H1 (cell line): ENCODE data around the gene PRR22.

Experiments used
- CREB1 ChIP-seq: IDR thresholded peaks from 2 replicates; pipeline ENCODE4 v1.6.1; 2012; ENCODE audit warnings: inconsistent platforms
- GTF2F1 ChIP-seq: IDR thresholded peaks from 2 replicates; pipeline ENCODE4 v1.6.1; 2012; ENCODE audit warnings: low read depth, low read length, improper control_type of control experiment, borderline replicate concordance
- KDM5A ChIP-seq: fragments of 200-600 bp; IDR thresholded peaks from 2 replicates; pipeline ENCODE4 v1.7.1; 2012; ENCODE audit warnings: mild to moderate bottlenecking, low read length, inconsistent platforms, mixed read lengths
- RXRA ChIP-seq: IDR thresholded peaks from 2 replicates; pipeline ENCODE4 v1.6.1; 2011; ENCODE audit warnings: low read depth, mild to moderate bottlenecking, low read length, moderate library complexity; ENCODE audit not compliant: insufficient read depth
- SUZ12 ChIP-seq: fragments of 200-600 bp; sonication (generic); IDR thresholded peaks from 2 replicates; pipeline ENCODE4 v1.6.1; 2012; ENCODE audit warnings: mild to moderate bottlenecking, inconsistent platforms, low read length, moderate library complexity, mixed read lengths
- TAF1 ChIP-seq: IDR thresholded peaks from 2 replicates; pipeline ENCODE4 v1.6.1; 2011; ENCODE audit warnings: mild to moderate bottlenecking, low read depth, low read length
- TBP ChIP-seq: IDR thresholded peaks from 2 replicates; pipeline ENCODE4 v1.6.1; 2011; ENCODE audit warnings: low read depth, low read length, improper control_type of control experiment
- TF ChIP-seq, protein P1 (sequence below): IDR thresholded peaks from 2 replicates; pipeline ENCODE4 v1.6.1; 2012; ENCODE audit warnings: inconsistent platforms
- TF ChIP-seq, protein P2 (sequence below), 3 experiments: IDR thresholded peaks; 1 replicate in 2 of 3; 2 replicates in 1 of 3; pipeline versions ENCODE4 v1.5.1 to v1.6.1; 2011; ENCODE audit warnings: low read length in 3 of 3, mild to moderate bottlenecking in 3 of 3, inconsistent platforms in 2 of 3, low read depth in 1 of 3, moderate library complexity in 1 of 3; ENCODE audit not compliant: insufficient read depth in 1 of 3; ENCODE audit errors: control extremely low read depth in 1 of 3

DNA sequence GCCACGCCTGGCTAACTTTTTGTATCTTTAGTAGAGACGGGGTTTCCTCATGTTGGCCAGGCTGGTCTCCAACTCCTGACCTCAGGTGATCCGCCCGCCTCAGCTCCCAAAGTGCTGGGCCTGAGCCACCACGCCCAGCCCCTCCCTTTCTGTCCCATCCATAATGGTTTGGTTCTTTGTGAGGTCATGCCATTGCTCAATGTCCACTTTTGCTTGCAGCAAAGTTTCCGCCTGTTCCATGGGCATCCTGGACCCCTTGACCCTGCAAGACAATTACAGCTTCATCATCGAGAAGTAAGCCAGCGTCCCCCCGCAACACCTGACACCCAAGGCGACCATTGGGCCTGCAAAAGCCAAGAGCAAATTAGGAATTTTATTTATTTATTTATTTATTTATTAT lies 16.6 kb downstream of the PRR22 start:
- TF ChIP-seq, protein P1, sequence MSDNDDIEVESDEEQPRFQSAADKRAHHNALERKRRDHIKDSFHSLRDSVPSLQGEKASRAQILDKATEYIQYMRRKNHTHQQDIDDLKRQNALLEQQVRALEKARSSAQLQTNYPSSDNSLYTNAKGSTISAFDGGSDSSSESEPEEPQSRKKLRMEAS = no peak
- TF ChIP-seq SUZ12 (no peak), CREB1 (no peak), RXRA (no peak), TAF1 (no peak), GTF2F1 (no peak), KDM5A (no peak), TBP (no peak)
- TF ChIP-seq, protein P2, sequence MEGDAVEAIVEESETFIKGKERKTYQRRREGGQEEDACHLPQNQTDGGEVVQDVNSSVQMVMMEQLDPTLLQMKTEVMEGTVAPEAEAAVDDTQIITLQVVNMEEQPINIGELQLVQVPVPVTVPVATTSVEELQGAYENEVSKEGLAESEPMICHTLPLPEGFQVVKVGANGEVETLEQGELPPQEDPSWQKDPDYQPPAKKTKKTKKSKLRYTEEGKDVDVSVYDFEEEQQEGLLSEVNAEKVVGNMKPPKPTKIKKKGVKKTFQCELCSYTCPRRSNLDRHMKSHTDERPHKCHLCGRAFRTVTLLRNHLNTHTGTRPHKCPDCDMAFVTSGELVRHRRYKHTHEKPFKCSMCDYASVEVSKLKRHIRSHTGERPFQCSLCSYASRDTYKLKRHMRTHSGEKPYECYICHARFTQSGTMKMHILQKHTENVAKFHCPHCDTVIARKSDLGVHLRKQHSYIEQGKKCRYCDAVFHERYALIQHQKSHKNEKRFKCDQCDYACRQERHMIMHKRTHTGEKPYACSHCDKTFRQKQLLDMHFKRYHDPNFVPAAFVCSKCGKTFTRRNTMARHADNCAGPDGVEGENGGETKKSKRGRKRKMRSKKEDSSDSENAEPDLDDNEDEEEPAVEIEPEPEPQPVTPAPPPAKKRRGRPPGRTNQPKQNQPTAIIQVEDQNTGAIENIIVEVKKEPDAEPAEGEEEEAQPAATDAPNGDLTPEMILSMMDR (IDR thresholded peaks at IDR 0.05; ENCODE audit: control extremely low read depth in 1 of 3, insufficient read depth in 1 of 3, low read depth in 1 of 3, low read length in 3 of 3) = no peak
